K562 (cell line): ENCODE measurements around the gene ZACN. TPM values are rescaled to one million over a fixed set of nuclear protein-coding genes. Genes with fewer than 3 reads are reported as not detected.

Experiments
- ATAC-seq: fragments of 200-7000 bp; cut with Tn5 transposase; 3 replicates; pipeline ENCODE4 v1.9.1; 2020; ENCODE audit warnings: moderate library complexity
- BruUV-seq: library from RNA; stranded (reverse); fragments of 400-500 nt; replicated peaks from 2 replicates; lab custom pipeline; 2021; lab: Mats Ljungman, UMichigan
- CTCF ChIA-PET: fragments of 300-600 bp; formaldehyde crosslinking; extraction: SDS; loops from one replicate; lab custom pipeline; 2021; ENCODE audit warnings: low intra/inter-chr PET ratio; lab: Yijun Ruan, JAX
- POLR2A ChIA-PET: fragments of 300-600, 350-650 bp; sonication (Branson Sonifier 250); formaldehyde crosslinking; extraction: SDS; loops from one replicate; lab custom pipeline; 2021; ENCODE audit warnings: antibody characterized with exemption, inconsistent platforms; lab: Yijun Ruan, JAX
- DNase-seq, 4 experiments: peaks; one replicate each; pipeline versions ENCODE4 v3.0.0 to v3.0.0-alpha.2; 2011 to 2018; ENCODE audit warnings: low spot score in 3 of 4, mixed read lengths in 3 of 4; ENCODE audit errors: extremely low read depth in 1 of 4
- FAIRE-seq: peaks from 2 replicates; lab custom pipeline; 2011; peaks lifted over from hg19 to GRCh38; lab: Jason Lieb, UNC
- H2AFZ ChIP-seq: 2 replicates; pipeline ENCODE4 v1.6.0; 2011; ENCODE audit warnings: low read depth, low read length, control low read depth, inconsistent platforms
- H3K27ac ChIP-seq: fragments of 200-600 bp; 3 replicates; pipeline ENCODE4 v1.8.0; 2011; ENCODE audit warnings: low read depth, mild to moderate bottlenecking, control low read depth, inconsistent platforms, low read length, moderate library complexity, mixed read lengths; ENCODE audit errors: extremely low read depth
- H3K27me3 ChIP-seq, 2 experiments: fragments of 300-600 bp in 1 of 2; 2 replicates in 1 of 2; 3 replicates in 1 of 2; pipeline versions ENCODE4 v1.6.0 to v1.8.0; 2011; ENCODE audit warnings: inconsistent platforms in 2 of 2, low read length in 2 of 2, mild to moderate bottlenecking in 1 of 2, mixed read lengths in 1 of 2, moderate library complexity in 1 of 2; ENCODE audit not compliant: control insufficient read depth in 2 of 2, insufficient read depth in 2 of 2
- H3K36me3 ChIP-seq: fragments of 300-600 bp; 3 replicates; pipeline ENCODE4 v1.8.0; 2011; ENCODE audit warnings: mild to moderate bottlenecking, low read length, inconsistent platforms; ENCODE audit not compliant: control insufficient read depth, insufficient read depth
- H3K4me1 ChIP-seq, 2 experiments: fragments of 200-600 bp in 1 of 2; replicated peaks in 1 of 2; 2 replicates in 1 of 2; 3 replicates in 1 of 2; pipeline versions ENCODE4 v1.5.1 to v1.8.0; 2011; ENCODE audit warnings: inconsistent platforms in 2 of 2, low read length in 2 of 2, mild to moderate bottlenecking in 1 of 2, mixed read lengths in 1 of 2, moderate library complexity in 1 of 2; ENCODE audit not compliant: control insufficient read depth in 2 of 2, insufficient read depth in 2 of 2
- H3K4me2 ChIP-seq: 2 replicates; pipeline ENCODE4 v1.6.1; 2011; ENCODE audit warnings: low read length, control low read depth, inconsistent platforms, mixed read lengths; ENCODE audit not compliant: insufficient read depth
- H3K4me3 ChIP-seq: fragments of 200-600 bp; sonication (generic), shearing (Covaris generic); 2 replicates; pipeline ENCODE4 v1.5.1; 2016; ENCODE audit warnings: control low read depth, inconsistent platforms
- H3K79me2 ChIP-seq: fragments of 200-600 bp; 3 replicates; pipeline ENCODE4 v1.8.0; 2011; ENCODE audit warnings: low read length, inconsistent platforms; ENCODE audit not compliant: control insufficient read depth, insufficient read depth
- H3K9ac ChIP-seq, 2 experiments: 2 replicates each; pipeline versions ENCODE4 v1.6.0 to v1.6.1; 2011; ENCODE audit warnings: low read depth in 2 of 2, low read length in 2 of 2, control low read depth in 1 of 2, inconsistent platforms in 1 of 2, mild to moderate bottlenecking in 1 of 2, mixed read lengths in 1 of 2; ENCODE audit not compliant: insufficient read depth in 1 of 2
- H3K9me1 ChIP-seq: one replicate; pipeline ENCODE4 v1.6.0; 2011; ENCODE audit warnings: inconsistent platforms, mild to moderate bottlenecking, low read length, moderate library complexity; ENCODE audit not compliant: control insufficient read depth, insufficient read depth
- H3K9me3 ChIP-seq: replicated peaks from 2 replicates; pipeline ENCODE4 v1.5.1; 2011; ENCODE audit warnings: low read depth, low read length, inconsistent platforms; ENCODE audit not compliant: control insufficient read depth, insufficient read depth
- H4K20me1 ChIP-seq: replicated peaks from 2 replicates; pipeline ENCODE4 v1.6.1; 2011; ENCODE audit warnings: low read length, inconsistent platforms, mixed read lengths; ENCODE audit not compliant: control insufficient read depth, insufficient read depth
- THAP7 ChIP-seq: fragments of 250-450 bp; sonication (Bioruptor Pico); IDR thresholded peaks from 2 replicates; pipeline ENCODE4 v1.5.0; 2021
- ZBTB33 ChIP-seq: sonication (generic); formaldehyde crosslinking; IDR thresholded peaks from 2 replicates; pipeline ENCODE4 v1.8.1; 2023; ENCODE audit warnings: mild to moderate bottlenecking, missing genetic modification reagents
- WGBS: fragments of 100-300 bp; shearing (Covaris generic); methylation state at CpG from one replicate; pipeline ENCODE4 v1.1.6; 2016; ENCODE audit warnings: low coverage, mixed read lengths; ENCODE audit not compliant: insufficient coverage; ENCODE audit errors: missing lambda C conversion rate; 5-methylcytosine and 5-hydroxymethylcytosine counted together
- in situ Hi-C: fragments of 300-500 bp; cut with MboI; formaldehyde crosslinking; loops from 4 replicates; pipeline ENCODE4 v1.15.0; 2018; ENCODE audit warnings: inconsistent platforms, mixed read lengths
- intact Hi-C: fragments of 100-400 bp; cut with micrococcal nuclease; formaldehyde crosslinking; loops from 2 replicates; pipeline ENCODE4 v1.14.2; 2022
- polyA plus RNA-seq, 8 experiments: library from polyadenylated mRNA; depleted of rRNA in 4 of 8; stranded (reverse) in 5 of 8; unstranded in 3 of 8; fragments of >200 nt; fragmentation: Nextera tagmentation in 2 of 8; fragmentation: Illumina TruSeq in 1 of 8; extraction: Ambion mirVana in 2 of 8; extraction: Trizol in 1 of 8; gene quantifications; 2 replicates each; pipeline versions ENCODE4 v1.2.1 to v1.2.3, GENCODE V29; 2011 to 2014; ENCODE audit warnings: inconsistent platforms in 1 of 8, missing spikeins in 1 of 8
- total RNA-seq, 7 experiments: library from RNA; depleted of rRNA in 6 of 7; stranded (reverse); fragments of >200 nt in 6 of 7; fragmentation: Illumina TruSeq in 2 of 7; extraction: Trizol in 2 of 7; gene quantifications; 2 replicates each; pipeline versions ENCODE4 v1.2.1 to v1.2.3, GENCODE V29; 2011 to 2021; ENCODE audit warnings: low replicate concordance in 1 of 7

ZACN gene
- total and polyA plus RNA-seq, 9 of the 15 experiments (the other 6 are each of a cell fraction or from before 2014, with no cell fraction given), result 0.07 TPM; not detected in 8

GRCh38 chr17:76095943-76096342 is 17.0 kb downstream of the ZACN start:
- Histone ChIP-seq H3K9ac (no peak overlapping the region), H3K4me1 (peaks cover 9 to 10% of the 10 kb centered on the region in 2 experiments; a peak in 3 of 5 replicates), H3K27ac (no peak overlapping the region), H2AFZ (no peak overlapping the region), H3K27me3 (no peaks in the 10 kb centered on the region), H4K20me1 (no peaks in the 10 kb centered on the region; the same call in 1 of the 2 replicates), H3K9me3 (no peaks in the 10 kb centered on the region), H3K4me3 (no peak overlapping the region), H3K9me1 (no peaks in the 10 kb centered on the region), H3K36me3 (peaks cover 64% of the 10 kb centered on the region; the same call in 2 of the 3 replicates), H3K4me2 (no peak overlapping the region), H3K79me2 (no peaks in the 10 kb centered on the region)
- no peak for TF ChIP-seq THAP7 (CRISPR knock-in tag)
- TF ChIP-seq ZBTB33 (CRISPR knock-in tag), result peak; percentile 81
- ChIA-PET POLR2A (interaction anchor here (1.5 kb wide), 1 partner anchor 9 kb away, joined by 4 read pairs; no protein-coding TSS in a partner anchor), CTCF (no interaction called here)
- intact Hi-C loops, result no loop called here
- FAIRE-seq (no peak), DNase-seq (no peak), ATAC-seq (no peak)
- WGBS, result 84% methylated on average over 9 of the region's 13 CpGs
- no TSS peak for BruUV-seq
- in situ Hi-C loops, result no loop called here
